Endometrial microvascular endothelial cells (primary cell): ENCODE results near the gene TIMELESS. TPM values are rescaled to one million over a fixed set of nuclear protein-coding genes. Genes with fewer than 3 reads are reported as not detected.
"Not testable (repeated sequence)": the region's sequence is repeated elsewhere in the genome, so short reads cannot be mapped to it uniquely, and the experiment has no call there.

Experiments
- in situ Hi-C: cut with HindIII; loops from 2 replicates; pipeline ENCODE4 v1.10.0; 2017; ENCODE audit warnings: low sequenced_read_pairs, low pct_unique_long_range_greater_than_20kb; ENCODE audit errors: inconsistent ontology term
- total RNA-seq: library from RNA; depleted of rRNA; stranded (reverse); fragments of >200 nt; gene quantifications from one replicate; pipeline ENCODE4 v1.2.3, GENCODE V29; 2015; ENCODE audit errors: inconsistent ontology term

The TIMELESS gene
- total RNA-seq, 1 donor from 2014 or later, result 24.3 TPM

DNA sequence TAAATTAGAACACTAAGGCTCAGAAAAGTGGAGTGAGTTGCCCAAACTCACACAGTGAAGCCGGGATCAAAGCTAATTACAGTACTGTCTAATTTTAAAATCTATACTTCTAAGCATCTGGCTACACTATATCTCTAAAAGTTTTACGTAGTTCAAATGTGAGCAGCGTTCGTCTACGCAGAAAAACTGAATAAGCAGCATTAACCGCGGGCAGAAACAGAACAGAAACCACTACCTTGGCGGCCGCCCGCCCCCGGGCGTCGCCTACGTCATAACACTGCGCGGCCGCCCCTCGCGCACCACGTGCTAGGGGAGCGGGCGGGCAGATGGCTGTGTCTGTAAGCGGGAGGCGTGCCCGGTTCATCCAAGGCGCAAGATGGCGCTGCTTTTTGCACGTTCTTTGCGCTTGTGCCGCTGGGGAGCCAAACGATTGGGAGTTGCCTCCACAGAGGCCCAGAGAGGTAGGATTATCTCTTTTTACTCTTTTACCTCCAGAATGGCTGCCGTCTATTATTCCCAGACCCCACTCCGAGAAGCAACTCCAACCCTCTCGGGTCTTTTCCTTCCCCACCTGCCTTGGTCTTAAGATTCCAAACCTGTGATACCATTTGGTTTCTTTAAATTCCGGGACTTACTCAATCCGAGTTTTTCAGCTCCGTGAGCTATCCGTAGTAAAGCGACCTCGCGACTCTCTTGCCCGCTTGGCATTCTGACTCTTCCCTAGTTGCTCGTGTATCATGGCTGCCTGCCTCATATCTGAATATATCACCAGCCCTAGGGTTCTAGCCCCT lies 19.2 kb upstream of the TIMELESS start, which contains the start of gene SPRYD4:
Gene SPRYD4 (plus strand): TSS at position 363 of the 791 bp plus-strand sequence. CDS start 14 bp downstream, at position 377.
- in situ Hi-C loops, result no loop called here

- in situ Hi-C loops, result no loop called here
Observed at GRCh38 chr12:56462565-56462964, 13.3 kb upstream of the TIMELESS start.

GRCh38 chr12:56461235-56462159 lies 12.3 kb upstream of the TIMELESS start:
- in situ Hi-C loops, result no loop called here

DNA sequence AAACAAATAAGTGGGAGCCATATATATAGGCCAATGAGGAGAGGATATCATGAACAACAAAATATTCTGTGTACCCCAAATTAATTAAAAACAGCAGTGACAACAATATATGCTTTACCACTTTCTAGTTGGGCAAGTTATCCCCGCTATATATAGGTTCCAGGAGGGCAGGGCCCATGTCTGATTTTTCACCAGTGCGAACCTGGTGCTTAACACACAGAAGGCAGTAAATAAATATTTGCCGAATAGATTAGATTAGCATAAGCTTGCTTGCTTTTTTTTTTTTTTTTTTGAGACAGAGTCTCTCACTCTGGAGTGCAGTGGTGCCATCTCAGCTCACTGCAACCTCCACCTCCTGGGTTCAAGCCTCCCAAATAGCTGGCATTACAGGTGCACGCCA lies 8.6 kb upstream of the TIMELESS start:
- in situ Hi-C loops, result no loop called here

DNA sequence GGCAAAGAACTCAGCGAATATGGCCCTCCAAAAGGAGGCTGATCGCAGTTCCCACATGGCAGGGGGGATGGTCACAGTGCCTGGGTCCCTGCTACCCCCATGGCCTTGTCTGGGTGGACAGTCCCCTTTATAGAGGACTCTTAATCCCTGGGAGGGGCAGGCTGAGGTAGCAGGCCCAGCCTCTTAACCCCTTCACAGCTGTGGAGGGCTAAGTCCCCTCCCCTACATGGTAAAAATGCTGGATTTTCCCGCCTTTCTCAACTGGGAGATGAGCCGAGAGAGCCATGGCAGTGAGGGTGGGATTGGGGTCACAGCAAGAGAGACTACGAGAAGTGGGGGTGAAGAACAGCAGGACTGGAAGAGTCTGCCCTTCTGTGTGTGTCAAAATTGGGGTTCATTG lies 5.3 kb upstream of the TIMELESS start, which contains the start of gene MIP:
Gene MIP (minus strand): TSS at position 101 of the 400 bp plus-strand sequence. CDS start 44 bp downstream, at position 57.
- in situ Hi-C loops, result no loop called here

DNA sequence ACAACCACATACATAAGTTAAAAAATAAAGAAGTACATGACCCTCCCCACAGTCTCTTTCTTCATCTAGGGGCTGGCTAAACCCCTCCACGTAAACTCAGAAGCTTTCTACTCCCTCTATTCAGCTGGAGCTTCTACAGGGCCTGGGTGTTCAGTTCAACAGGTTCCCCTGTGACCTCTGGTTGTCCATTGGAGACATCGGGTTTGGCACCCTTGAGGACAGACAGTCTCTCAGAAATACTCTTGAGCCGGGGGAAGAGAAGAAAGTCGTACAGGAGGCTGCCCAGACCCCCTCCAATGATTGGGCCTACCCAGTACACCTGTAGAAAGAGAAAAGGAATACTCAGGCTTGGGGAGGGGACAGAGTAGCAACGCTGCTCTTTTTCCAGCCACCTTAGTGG lies 1.9 kb upstream of the TIMELESS start:
- in situ Hi-C loops, result no loop called here

- in situ Hi-C loops, result no loop called here
Observed at GRCh38 chr12:56450241-56450640, 1.0 kb upstream of the TIMELESS start.

GRCh38 chr12:56449622-56449984 lies 377 bp upstream of the TIMELESS start:
- in situ Hi-C loops, result no loop called here

GRCh38 chr12:56443208-56443607 lies 6.0 kb downstream of the TIMELESS start:
- in situ Hi-C loops, result not testable (repeated sequence)

GRCh38 chr12:56437430-56438176 lies 11.6 kb downstream of the TIMELESS start:
- in situ Hi-C loops, result no loop called here

DNA sequence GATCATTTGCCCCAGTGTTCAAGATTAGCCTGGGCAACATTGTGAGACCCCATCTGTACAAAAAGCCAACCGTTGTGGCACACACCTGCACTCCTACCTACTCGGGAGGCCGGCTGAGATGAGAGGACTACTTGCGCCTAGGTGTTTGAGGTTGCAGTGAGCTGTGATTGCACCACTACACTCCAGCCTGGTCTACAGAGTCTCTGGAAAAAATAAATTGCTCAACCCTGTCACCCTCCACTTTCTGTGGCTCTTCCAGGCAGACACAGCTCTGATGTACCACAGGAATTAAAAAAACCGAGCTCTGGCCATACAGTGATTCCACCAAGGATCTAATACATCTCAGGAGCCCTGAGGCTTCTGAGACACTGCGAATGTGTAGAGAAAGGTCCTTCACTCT lies 14.4 kb downstream of the TIMELESS start:
- in situ Hi-C loops, result no loop called here

DNA sequence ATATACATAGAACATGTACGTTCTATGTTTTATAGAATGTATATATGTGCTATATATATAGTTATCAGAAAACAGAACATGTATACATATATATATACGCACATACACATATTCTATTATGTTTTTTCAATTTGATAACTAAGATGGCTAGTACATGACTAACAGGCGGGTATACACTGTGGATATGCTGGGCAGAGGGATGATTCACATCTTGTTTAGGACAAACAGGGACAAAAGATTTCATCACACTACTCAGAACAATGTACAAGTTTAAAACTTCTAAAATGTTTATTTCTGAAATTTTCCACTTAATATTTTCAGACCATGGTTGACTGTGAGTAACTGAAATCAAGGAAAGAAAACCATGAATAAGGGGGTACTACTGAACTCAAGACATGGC lies 17.4 kb downstream of the TIMELESS start:
- in situ Hi-C loops, result no loop called here

- in situ Hi-C loops, result no loop called here
Observed at GRCh38 chr12:56431288-56431687, 17.9 kb downstream of the TIMELESS start.

DNA sequence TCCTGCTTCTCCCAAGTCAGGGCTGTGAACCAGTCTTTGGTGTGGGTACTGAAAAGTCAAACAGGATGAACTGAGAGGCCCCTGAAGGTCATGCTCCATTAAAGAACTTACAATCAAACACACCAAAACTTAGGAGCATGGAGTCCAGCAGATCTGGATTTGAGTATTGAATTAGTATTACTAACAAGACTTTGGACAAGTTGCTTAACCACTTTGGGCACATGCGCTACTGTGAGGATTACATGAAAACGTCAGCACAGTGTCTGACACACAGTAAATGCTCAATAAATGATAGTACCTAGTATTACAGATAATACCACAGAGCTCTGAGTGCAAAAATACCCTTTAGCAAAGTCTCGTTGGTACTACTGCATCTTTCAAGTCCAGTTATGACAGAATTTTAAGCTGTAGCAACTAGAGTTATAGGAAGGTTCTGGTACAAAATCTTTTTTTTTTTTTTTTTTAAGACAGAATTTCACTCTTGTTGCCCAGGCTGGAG lies 23.2 kb downstream of the TIMELESS start:
- in situ Hi-C loops, result no loop called here

DNA sequence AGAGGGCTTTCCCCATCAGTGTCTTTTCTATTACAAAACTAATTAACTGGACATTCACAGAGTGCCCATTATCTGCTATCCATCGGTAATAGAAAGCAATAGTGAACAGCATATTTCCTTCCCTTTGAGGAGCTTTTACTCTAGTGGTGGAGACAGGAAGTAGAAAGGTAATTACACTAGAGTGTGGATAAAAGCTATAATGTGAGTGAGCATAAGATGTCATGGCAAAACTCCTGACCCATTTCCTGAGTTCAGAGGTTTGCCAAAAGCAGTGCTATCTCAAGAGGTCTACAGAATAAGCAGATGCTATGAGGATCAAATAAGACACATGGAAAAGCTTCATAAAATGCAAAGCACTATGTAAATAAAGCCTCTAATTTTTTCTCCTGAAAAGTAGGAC lies 24.0 kb downstream of the TIMELESS start:
- in situ Hi-C loops, result no loop called here

- in situ Hi-C loops, result no loop called here
Observed at GRCh38 chr12:56420411-56420810, 28.8 kb downstream of the TIMELESS start.

DNA sequence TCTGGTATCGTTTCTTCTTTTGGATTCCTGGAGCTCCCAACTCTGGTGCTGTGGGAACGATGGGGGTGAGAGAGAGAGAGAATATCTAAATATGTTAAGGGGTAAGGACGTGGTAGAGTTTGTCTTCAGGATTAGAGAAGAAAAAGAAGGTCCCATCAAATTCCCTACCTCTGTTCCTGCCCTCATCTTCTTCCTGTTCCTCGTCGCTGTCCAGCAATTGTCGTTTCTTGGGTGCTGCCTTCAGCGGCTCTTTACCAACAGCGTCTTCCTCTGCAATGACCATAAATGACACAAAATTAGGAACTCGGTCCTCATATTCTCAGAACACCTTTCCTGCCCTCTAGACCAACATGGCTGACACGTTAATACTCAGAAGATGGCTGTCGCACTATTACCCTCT lies 31.5 kb downstream of the TIMELESS start:
- in situ Hi-C loops, result no loop called here

- in situ Hi-C loops, result no loop called here
Observed at GRCh38 chr12:56414401-56414800, 34.8 kb downstream of the TIMELESS start.

- in situ Hi-C loops, result no loop called here
Observed at GRCh38 chr12:56413392-56413791, 35.8 kb downstream of the TIMELESS start.
